CD8-positive, alpha-beta memory T cell (primary cell): ENCODE measurements around the gene KDM8. TPM values are rescaled to one million over a fixed set of nuclear protein-coding genes. Genes with fewer than 3 reads are reported as not detected.
A peak's percentile ranks its signal among the peaks of the same experiment; 100 is the strongest.

Experiments used
- CTCF ChIA-PET: fragments of 350-600 bp; sonication (Branson Sonifier 250); formaldehyde crosslinking; loops from one replicate; lab custom pipeline; 2021; ENCODE audit warnings: antibody characterized with exemption; lab: Charles Lee
- POLR2A ChIA-PET: fragments of 350-600 bp; sonication (Branson Sonifier 250); formaldehyde crosslinking; loops from one replicate; lab custom pipeline; 2021; ENCODE audit warnings: antibody characterized with exemption; lab: Charles Lee
- DNase-seq, 5 donors: peaks; one replicate each; pipeline versions ENCODE4 v3.0.0 to v3.0.0-alpha.2; 2020 to 2022; ENCODE audit warnings: mixed read lengths in 1 of 5
- H3K27ac ChIP-seq: one replicate; pipeline ENCODE4 v1.7.0; 2013; ENCODE audit warnings: low read depth, mild to moderate bottlenecking, low read length, moderate library complexity
- H3K27me3 ChIP-seq: 2 replicates; pipeline ENCODE4 v1.7.0; 2013; ENCODE audit warnings: low read length, mild to moderate bottlenecking; ENCODE audit not compliant: insufficient read depth, poor library complexity, severe bottlenecking
- H3K36me3 ChIP-seq: 2 replicates; pipeline ENCODE4 v1.7.0; 2013; ENCODE audit warnings: mild to moderate bottlenecking, low read length, moderate library complexity; ENCODE audit not compliant: insufficient read depth
- H3K4me1 ChIP-seq: 2 replicates; pipeline ENCODE4 v1.7.0; 2013; ENCODE audit warnings: mild to moderate bottlenecking, low read length, moderate library complexity; ENCODE audit not compliant: insufficient read depth
- H3K4me3 ChIP-seq: 2 replicates; pipeline ENCODE4 v1.7.0; 2013; ENCODE audit warnings: mild to moderate bottlenecking, low read length
- H3K9me3 ChIP-seq: 2 replicates; pipeline ENCODE4 v1.7.0; 2013; ENCODE audit warnings: mild to moderate bottlenecking, low read length
- H3K27ac Mint-ChIP-seq, 8 donors: one replicate each; pipeline ENCODE4 v1.8.0; 2020 to 2021; ENCODE audit warnings: mixed read lengths in 8 of 8, mild to moderate bottlenecking in 6 of 8, inconsistent platforms in 3 of 8, moderate library complexity in 3 of 8
- H3K27me3 Mint-ChIP-seq, 2 donors: one replicate each; pipeline ENCODE4 v1.8.0; 2020 to 2021; ENCODE audit warnings: mixed read lengths in 2 of 2, mild to moderate bottlenecking in 1 of 2, moderate library complexity in 1 of 2
- H3K36me3 Mint-ChIP-seq, 3 donors: one replicate each; pipeline ENCODE4 v1.8.0; 2020 to 2021; ENCODE audit warnings: mixed read lengths in 3 of 3, inconsistent platforms in 1 of 3, mild to moderate bottlenecking in 1 of 3
- H3K4me1 Mint-ChIP-seq, 3 donors: one replicate each; pipeline ENCODE4 v1.8.0; 2020 to 2021; ENCODE audit warnings: mixed read lengths in 3 of 3, inconsistent platforms in 1 of 3, mild to moderate bottlenecking in 1 of 3
- H3K4me3 Mint-ChIP-seq, 7 donors: one replicate each; pipeline ENCODE4 v1.8.0; 2020 to 2021; ENCODE audit warnings: mixed read lengths in 7 of 7, mild to moderate bottlenecking in 6 of 7, moderate library complexity in 4 of 7, inconsistent platforms in 2 of 7
- H3K9me3 Mint-ChIP-seq, 5 donors: one replicate each; pipeline ENCODE4 v1.8.0; 2020 to 2022; ENCODE audit warnings: mixed read lengths in 5 of 5, mild to moderate bottlenecking in 3 of 5, moderate library complexity in 2 of 5, inconsistent platforms in 1 of 5
- polyA plus RNA-seq: library from polyadenylated mRNA; unstranded; fragments of 300-500 nt; fragmentation: Illumina TruSeq; gene quantifications from one replicate; pipeline ENCODE4 v1.2.3, GENCODE V29; 2021
- total RNA-seq, 2 experiments: library from RNA; stranded (reverse); gene quantifications; one replicate each; pipeline ENCODE4 v1.2.3, GENCODE V29; 2021

Gene KDM8
- total and polyA plus RNA-seq, 3 experiments from 2014 or later: 5.6 to 10.8 (median 9.1) TPM

DNA sequence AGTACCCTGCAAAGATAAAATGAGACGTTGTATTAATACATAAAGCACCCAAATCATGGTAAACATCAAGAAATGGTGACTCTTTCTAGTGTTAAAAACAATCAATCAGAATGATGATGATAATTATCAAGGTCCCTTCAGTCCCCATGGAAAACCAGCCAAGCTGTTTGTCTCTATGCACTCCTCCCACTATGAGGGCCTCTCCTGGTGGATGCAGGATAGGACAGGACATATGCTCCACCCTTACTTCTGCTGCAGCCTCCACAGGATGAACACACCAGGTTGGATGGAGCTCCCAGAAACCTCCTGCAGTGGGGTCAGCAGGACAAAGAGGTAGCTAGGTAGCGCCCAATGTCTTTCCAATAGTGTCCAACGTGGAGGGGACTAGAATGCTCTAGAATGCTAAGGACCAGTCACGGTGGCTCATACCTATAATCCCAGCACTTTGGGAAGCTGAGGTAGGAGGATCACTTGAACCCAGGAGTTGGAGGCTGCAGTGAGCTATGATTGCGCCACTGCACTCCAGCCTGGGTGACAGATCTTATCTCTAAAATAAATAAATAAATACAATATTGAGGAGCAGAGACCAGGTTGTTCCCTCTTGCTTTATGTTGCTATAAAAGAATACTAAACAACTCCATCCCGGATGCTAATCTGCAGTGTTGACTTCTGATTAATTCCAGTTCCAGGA, 9.9 kb upstream of the KDM8 start:
- no peaks in the 10 kb centered on the region for H3K9me3 Mint-ChIP-seq
- H3K4me3 Mint-ChIP-seq: no peak overlapping the region
- CTCF ChIA-PET: interaction anchor here (1.3 to 8.5 kb wide), 3 partner anchors 9 to 175 kb away, joined by 3 to 104 read pairs (median 3); no protein-coding TSS in a partner anchor
- no peaks in the 10 kb centered on the region for H3K27me3 Mint-ChIP-seq
- Histone ChIP-seq H3K4me1 (peaks cover 44% of the 10 kb centered on the region), H3K9me3 (no peaks in the 10 kb centered on the region), H3K27ac (no peak overlapping the region), H3K4me3 (no peak overlapping the region), H3K36me3 (no peaks in the 10 kb centered on the region), H3K27me3 (no peaks in the 10 kb centered on the region)
- POLR2A ChIA-PET: no interaction called here
- peak overlapping the region in 2 of 8 donors; percentile 51 to 97 for H3K27ac Mint-ChIP-seq
- no peaks in the 10 kb centered on the region for H3K36me3 Mint-ChIP-seq
- DNase-seq: no peak
- peaks cover 39 to 56% (median 48%) of the 10 kb centered on the region in 3 donors for H3K4me1 Mint-ChIP-seq

DNA sequence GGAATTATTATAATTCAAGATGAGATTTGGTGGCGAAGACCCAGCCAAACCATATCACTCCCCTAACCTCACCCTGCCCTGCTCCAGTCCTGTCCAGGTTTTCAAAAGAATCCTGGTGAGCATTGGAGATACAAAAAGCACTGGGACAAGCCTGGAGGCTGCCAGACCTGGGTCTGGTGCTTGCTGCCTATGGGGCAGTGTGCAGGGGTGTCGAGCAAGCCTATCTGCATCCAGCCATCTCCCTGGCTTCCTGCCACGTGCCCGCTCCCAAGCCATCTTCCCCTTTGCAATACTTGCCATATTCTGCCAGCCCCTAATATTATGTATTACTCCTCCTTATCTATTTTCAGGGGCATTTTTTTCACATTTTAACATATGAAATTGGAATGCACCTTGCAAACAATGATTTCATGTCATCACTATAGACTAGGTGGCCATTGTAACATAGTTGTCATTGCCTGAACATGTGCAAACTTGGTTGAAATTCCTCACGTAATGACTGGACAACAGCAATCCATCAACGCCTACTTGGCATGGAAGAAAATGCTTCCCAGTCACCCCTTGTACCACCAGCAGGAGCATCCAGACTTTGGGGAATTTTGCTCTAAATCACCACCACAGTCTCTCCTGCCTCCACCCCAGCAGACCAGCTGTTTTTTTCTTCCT, 8.1 kb upstream of the KDM8 start:
- no peaks in the 10 kb centered on the region for H3K27me3 ChIP-seq
- DNase-seq: no peak
- peak overlapping the region in 3 of 7 donors; percentile 32 to 78 (median 55) for H3K4me3 Mint-ChIP-seq
- H3K27ac Mint-ChIP-seq: peak overlapping the region; percentile 80 to 97 (median 94)
- H3K4me1 ChIP-seq: peaks cover 61% of the 10 kb centered on the region
- H3K36me3 ChIP-seq: no peaks in the 10 kb centered on the region
- no peaks in the 10 kb centered on the region for H3K9me3 ChIP-seq
- ChIA-PET POLR2A (interaction anchor here (1.1 kb wide), 1 partner anchor 36 kb away, joined by 5 read pairs; no protein-coding TSS in a partner anchor), CTCF (interaction anchor here (0.7 to 8.5 kb wide), 9 partner anchors 8 to 173 kb away, joined by 3 to 104 read pairs (median 3); no protein-coding TSS in a partner anchor)
- no peak overlapping the region for H3K27ac ChIP-seq
- H3K36me3 Mint-ChIP-seq: no peaks in the 10 kb centered on the region
- no peaks in the 10 kb centered on the region for H3K9me3 Mint-ChIP-seq
- no peaks in the 10 kb centered on the region for H3K27me3 Mint-ChIP-seq
- peak overlapping the region; percentile 12 for H3K4me3 ChIP-seq
- H3K4me1 Mint-ChIP-seq: peaks cover 56 to 70% (median 66%) of the 10 kb centered on the region in 3 donors

DNA sequence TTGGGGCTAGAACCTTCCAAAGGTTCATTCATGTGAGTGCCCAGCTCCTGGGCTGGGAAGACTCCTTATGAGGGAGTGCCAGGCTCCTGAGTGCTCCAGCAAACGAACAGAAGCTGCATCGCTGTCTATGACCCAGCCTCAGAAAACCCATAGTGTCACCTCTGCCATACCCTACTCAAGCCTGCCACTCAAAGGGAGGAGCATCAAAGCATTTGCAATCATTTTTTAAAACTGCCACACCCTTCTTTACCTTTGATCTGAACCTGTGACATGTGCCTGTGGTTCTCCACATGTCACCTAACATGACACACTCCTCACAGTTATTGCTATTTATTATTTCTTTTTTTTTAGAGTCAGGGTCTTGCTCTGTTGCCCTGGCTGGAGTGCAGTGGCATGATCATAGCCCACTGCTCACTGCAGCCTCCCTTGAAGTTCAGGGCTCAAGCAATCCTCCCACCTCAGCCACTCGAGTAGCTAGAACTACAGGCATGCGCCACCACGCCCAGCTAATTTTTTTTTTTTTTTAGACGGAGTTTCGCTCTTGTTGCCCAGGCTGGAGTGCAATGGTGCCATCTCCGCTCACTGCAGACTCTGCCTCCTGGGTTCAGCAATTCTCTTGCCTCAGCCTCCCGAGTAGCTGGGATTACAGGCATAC, 7.3 kb upstream of the KDM8 start:
- peaks cover 65 to 79% (median 75%) of the 10 kb centered on the region in 3 donors for H3K4me1 Mint-ChIP-seq

DNA sequence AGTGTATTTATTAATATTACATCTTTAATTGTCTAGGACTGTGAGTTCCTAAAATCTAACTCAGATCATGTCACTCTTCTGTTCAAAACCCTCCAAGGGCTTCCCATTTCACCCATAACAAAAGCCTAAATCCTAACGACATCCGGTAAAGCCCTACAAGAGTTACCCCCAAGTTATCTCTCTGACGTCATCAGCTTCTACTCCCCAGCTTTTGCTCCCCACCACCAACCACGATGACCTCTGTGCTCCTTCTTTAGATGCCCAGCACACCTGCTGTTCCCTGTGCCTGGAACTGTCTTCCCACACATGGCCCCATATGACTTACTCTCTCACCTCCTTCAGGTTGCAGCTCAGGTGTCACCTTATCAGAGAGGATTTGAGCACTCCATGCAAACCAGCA, 6.3 kb upstream of the KDM8 start:
- no peak overlapping the region for H3K4me3 ChIP-seq
- H3K9me3 Mint-ChIP-seq: no peaks in the 10 kb centered on the region
- no peak for DNase-seq
- H3K27me3 Mint-ChIP-seq: no peaks in the 10 kb centered on the region
- no peaks in the 10 kb centered on the region for H3K9me3 ChIP-seq
- peak overlapping the region; percentile 45 to 97 (median 85) for H3K27ac Mint-ChIP-seq
- no peaks in the 10 kb centered on the region for H3K27me3 ChIP-seq
- peaks cover 69 to 85% (median 84%) of the 10 kb centered on the region in 3 donors for H3K4me1 Mint-ChIP-seq
- no peaks in the 10 kb centered on the region for H3K36me3 Mint-ChIP-seq
- H3K4me1 ChIP-seq: peaks cover 75% of the 10 kb centered on the region
- peak overlapping the region in 4 of 7 donors; percentile 2 to 50 (median 7) for H3K4me3 Mint-ChIP-seq
- ChIA-PET CTCF (interaction anchor here (1.2 to 8.5 kb wide), 5 partner anchors 18 to 171 kb away, joined by 3 to 104 read pairs (median 5); no protein-coding TSS in a partner anchor), POLR2A (no interaction called here)
- H3K27ac ChIP-seq: no peak overlapping the region
- no peaks in the 10 kb centered on the region for H3K36me3 ChIP-seq

More for the DNA sequence above, 7.3 kb upstream of the KDM8 start:
- Mint-ChIP-seq H3K27ac (peak overlapping the region; percentile 80 to 97 (median 94)), H3K36me3 (no peaks in the 10 kb centered on the region), H3K27me3 (no peaks in the 10 kb centered on the region), H3K9me3 (no peaks in the 10 kb centered on the region), H3K4me3 (peak overlapping the region in 6 of 7 donors; percentile 42 to 78 (median 70))
- Histone ChIP-seq H3K9me3 (no peaks in the 10 kb centered on the region), H3K4me1 (peaks cover 68% of the 10 kb centered on the region), H3K4me3 (peak overlapping the region; percentile 12), H3K27me3 (no peaks in the 10 kb centered on the region), H3K36me3 (no peaks in the 10 kb centered on the region), H3K27ac (no peak overlapping the region)
- POLR2A ChIA-PET: interaction anchor here (1.1 kb wide), 1 partner anchor 35 kb away, joined by 5 read pairs; no protein-coding TSS in a partner anchor
- peak in 3 of 5 donors; percentile 71 to 87 (median 80) for DNase-seq
- CTCF ChIA-PET: interaction anchor here (0.7 to 8.5 kb wide), 9 partner anchors 8 to 45 kb away, joined by 3 to 104 read pairs (median 5); no protein-coding TSS in a partner anchor

- Mint-ChIP-seq H3K27me3 (no peaks in the 10 kb centered on the region), H3K36me3 (peaks cover 0 to 5% (median 0%) of the 10 kb centered on the region in 3 donors), H3K9me3 (no peaks in the 10 kb centered on the region), H3K4me1 (peaks cover 84 to 96% (median 93%) of the 10 kb centered on the region in 3 donors), H3K4me3 (peak overlapping the region in 3 of 7 donors; percentile 19 to 77 (median 23)), H3K27ac (peak overlapping the region in 7 of 8 donors; percentile 51 to 97 (median 92))
- ChIA-PET CTCF (interaction anchor here (0.9 to 8.5 kb wide), 8 partner anchors 9 to 168 kb away, joined by 3 to 104 read pairs (median 6); no protein-coding TSS in a partner anchor), POLR2A (interaction anchor here (1.2 to 1.7 kb wide), 6 partner anchors 19 to 247 kb away, joined by 3 to 10 read pairs (median 6); no protein-coding TSS in a partner anchor)
- Histone ChIP-seq H3K27me3 (no peaks in the 10 kb centered on the region), H3K27ac (no peak overlapping the region), H3K4me1 (peaks cover 88% of the 10 kb centered on the region), H3K36me3 (no peaks in the 10 kb centered on the region), H3K4me3 (no peak overlapping the region), H3K9me3 (no peaks in the 10 kb centered on the region)
- no peak for DNase-seq
Observed at GRCh38 chr16:27198451-27199234, 4.7 kb upstream of the KDM8 start.

DNA sequence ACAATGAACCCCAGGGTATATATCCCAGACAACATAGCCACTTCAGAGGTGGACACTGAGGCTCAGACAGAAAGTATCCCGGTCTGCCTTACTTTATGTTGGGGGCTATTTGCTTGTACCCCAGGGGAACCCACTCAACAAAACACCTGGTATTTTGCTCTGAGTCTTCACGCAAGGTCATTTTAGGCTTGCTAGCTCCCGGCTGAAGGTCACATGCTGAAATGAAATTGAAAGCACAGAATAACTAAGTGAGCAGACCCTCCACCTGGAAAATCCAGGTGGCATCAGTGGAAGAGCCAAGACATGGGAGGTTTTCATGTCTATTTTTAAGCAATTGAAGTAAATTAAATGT, 4.1 kb upstream of the KDM8 start:
- Histone ChIP-seq H3K27me3 (no peaks in the 10 kb centered on the region), H3K9me3 (no peaks in the 10 kb centered on the region), H3K4me1 (peaks cover 86% of the 10 kb centered on the region), H3K27ac (no peak overlapping the region), H3K36me3 (no peaks in the 10 kb centered on the region), H3K4me3 (no peak overlapping the region)
- Mint-ChIP-seq H3K4me1 (peaks cover 87 to 97% (median 95%) of the 10 kb centered on the region in 3 donors), H3K9me3 (no peaks in the 10 kb centered on the region), H3K27me3 (no peaks in the 10 kb centered on the region), H3K27ac (peak overlapping the region; percentile 75 to 97 (median 93)), H3K36me3 (peaks cover 0 to 10% (median 0%) of the 10 kb centered on the region in 3 donors), H3K4me3 (peak overlapping the region in 4 of 7 donors; percentile 29 to 77 (median 63))
- no peak for DNase-seq
- POLR2A ChIA-PET: interaction anchor here (1.2 to 1.7 kb wide), 7 partner anchors 20 to 251 kb away, joined by 3 to 10 read pairs (median 5); no protein-coding TSS in a partner anchor
- CTCF ChIA-PET: interaction anchor here (1.0 to 8.5 kb wide), 8 partner anchors 9 to 168 kb away, joined by 3 to 104 read pairs (median 6); no protein-coding TSS in a partner anchor
